Measurements from ENCODE around the gene TMEM182. TPM values are rescaled to one million over a fixed set of nuclear protein-coding genes. Genes with fewer than 3 reads are reported as not detected.

The TMEM182 gene
- total RNA-seq, 1 donor = 2.7 TPM

GRCh38 chr2:102753563-102754159 is 8.2 kb upstream of the TMEM182 start:
- Histone ChIP-seq H3K27me3 (ENCODE audit: insufficient read depth, low read length) (no peaks in the 10 kb centered on the region), H3K9me3 (ENCODE audit: low read depth, low read length) (no peaks in the 10 kb centered on the region), H3K4me1 (ENCODE audit: insufficient read depth, low read length) (no peaks in the 10 kb centered on the region), H3K4me3 (ENCODE audit: low read length) (no peak overlapping the region)

DNA sequence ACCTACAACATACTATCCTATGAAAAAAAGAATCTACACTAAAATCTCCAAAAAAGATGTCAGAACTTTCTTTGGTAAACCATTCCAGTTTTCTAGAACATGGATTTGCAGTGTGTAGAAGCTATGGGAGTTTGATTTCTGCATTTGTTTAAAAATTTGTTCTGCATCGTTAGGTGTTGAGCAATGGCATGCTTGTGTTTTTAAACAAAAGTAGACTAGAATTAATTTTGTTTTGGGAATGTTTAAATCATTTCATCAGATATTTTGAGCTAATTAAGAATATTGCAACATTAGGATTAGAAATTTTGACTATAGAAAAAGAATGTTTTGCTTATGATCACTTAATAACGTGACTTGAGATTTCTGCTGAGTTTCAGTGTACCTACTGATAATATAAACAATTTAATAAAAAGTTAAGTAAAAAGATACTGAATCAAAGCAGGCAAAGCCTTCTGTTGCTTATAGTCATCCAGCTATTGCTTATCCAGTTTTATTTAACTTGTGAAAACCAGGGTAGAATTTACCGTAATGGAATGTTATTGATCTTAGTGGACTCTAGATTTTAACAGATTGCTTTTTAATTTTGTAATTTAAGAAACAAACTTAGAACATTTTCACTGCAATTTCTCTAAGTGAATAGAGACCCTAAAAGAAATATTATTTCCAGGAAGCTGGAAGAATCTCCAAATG is 7.2 kb upstream of the TMEM182 start:
- Histone ChIP-seq H3K4me3 (ENCODE audit: low read length) (no peak overlapping the region), H3K4me1 (ENCODE audit: insufficient read depth, low read length) (no peaks in the 10 kb centered on the region), H3K9me3 (ENCODE audit: low read depth, low read length) (no peaks in the 10 kb centered on the region), H3K27me3 (ENCODE audit: insufficient read depth, low read length) (no peaks in the 10 kb centered on the region)

- Histone ChIP-seq H3K27me3 (ENCODE audit: insufficient read depth, low read length) (no peaks in the 10 kb centered on the region), H3K9me3 (ENCODE audit: low read depth, low read length) (no peaks in the 10 kb centered on the region), H3K4me3 (ENCODE audit: low read length) (no peak overlapping the region), H3K4me1 (ENCODE audit: insufficient read depth, low read length) (no peaks in the 10 kb centered on the region)
These were observed 6.5 kb upstream of the TMEM182 start for GRCh38 chr2:102755284-102755683.

DNA sequence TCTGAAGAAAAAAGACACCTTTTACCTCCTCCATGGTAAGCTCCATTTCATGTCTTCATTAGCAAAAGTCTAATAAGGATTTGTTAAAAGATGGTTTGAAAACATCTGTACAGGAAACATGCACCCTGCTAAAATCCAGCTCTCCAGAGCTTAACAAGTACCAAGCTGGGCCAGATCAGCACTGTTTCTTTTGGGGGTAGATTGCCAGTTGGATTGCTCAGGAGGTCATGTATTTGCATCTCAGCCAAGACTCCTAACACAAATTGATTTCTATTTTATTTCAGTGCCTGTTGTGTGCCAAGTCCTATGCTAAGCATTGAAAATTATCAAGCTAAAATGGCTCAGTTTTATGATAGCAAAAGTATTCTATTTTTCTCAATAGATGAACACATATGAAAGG is 3.4 kb upstream of the TMEM182 start:
- H3K27me3 ChIP-seq (ENCODE audit: insufficient read depth, low read length) = no peaks in the 10 kb centered on the region
- no peaks in the 10 kb centered on the region for H3K9me3 ChIP-seq (ENCODE audit: low read depth, low read length)
- H3K4me3 ChIP-seq (ENCODE audit: low read length) = no peak overlapping the region
- H3K4me1 ChIP-seq (ENCODE audit: insufficient read depth, low read length) = no peaks in the 10 kb centered on the region

DNA sequence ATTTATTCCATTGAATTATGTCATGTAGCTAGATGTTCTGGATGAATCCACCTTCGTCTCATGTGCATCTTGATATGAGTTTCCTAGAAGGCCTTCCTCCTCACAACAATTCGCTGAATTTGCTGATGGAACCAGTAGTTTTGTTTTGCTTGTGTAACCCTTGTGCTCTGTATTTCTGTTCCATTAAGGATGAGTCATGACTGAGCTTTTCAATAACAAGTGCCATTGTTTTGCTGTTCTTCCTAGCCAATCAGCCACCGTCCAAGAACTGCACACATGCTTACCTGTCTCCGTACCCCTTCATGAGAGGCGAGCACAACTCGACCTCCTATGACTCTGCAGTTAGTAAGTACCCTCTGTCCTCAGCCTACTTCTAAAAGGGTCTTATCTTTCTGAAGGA is 2.3 kb downstream of the TMEM182 start:
- Histone ChIP-seq H3K27me3 (ENCODE audit: insufficient read depth, low read length) (no peaks in the 10 kb centered on the region), H3K4me1 (ENCODE audit: insufficient read depth, low read length) (no peaks in the 10 kb centered on the region), H3K9me3 (ENCODE audit: low read depth, low read length) (no peaks in the 10 kb centered on the region), H3K4me3 (ENCODE audit: low read length) (no peak overlapping the region)

DNA sequence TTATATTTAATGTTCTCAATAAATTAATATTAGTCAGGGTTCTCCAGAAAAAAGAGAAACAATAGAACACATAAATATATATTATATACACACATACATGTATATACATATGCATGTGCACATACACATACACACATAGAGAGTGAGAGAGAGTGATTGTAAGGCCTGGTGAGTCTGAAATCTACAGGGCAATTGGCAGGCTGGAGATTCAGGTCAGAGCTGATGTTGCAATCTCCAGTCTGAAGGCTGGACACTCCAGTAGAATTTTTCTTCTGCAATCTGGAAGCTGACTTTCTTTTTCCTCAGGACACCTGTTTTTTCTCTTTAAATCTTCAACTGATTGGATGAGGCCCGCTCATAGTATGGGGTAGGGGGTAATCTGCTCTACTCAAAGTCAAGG is 3.2 kb downstream of the TMEM182 start:
- Histone ChIP-seq H3K27me3 (ENCODE audit: insufficient read depth, low read length) (no peaks in the 10 kb centered on the region), H3K4me3 (ENCODE audit: low read length) (no peak overlapping the region), H3K9me3 (ENCODE audit: low read depth, low read length) (no peaks in the 10 kb centered on the region), H3K4me1 (ENCODE audit: insufficient read depth, low read length) (no peaks in the 10 kb centered on the region)

GRCh38 chr2:102768253-102768652 is 6.4 kb downstream of the TMEM182 start:
- Histone ChIP-seq H3K4me1 (ENCODE audit: insufficient read depth, low read length) (no peaks in the 10 kb centered on the region), H3K4me3 (ENCODE audit: low read length) (no peak overlapping the region), H3K27me3 (ENCODE audit: insufficient read depth, low read length) (no peaks in the 10 kb centered on the region), H3K9me3 (ENCODE audit: low read depth, low read length) (no peaks in the 10 kb centered on the region)

- Histone ChIP-seq H3K9me3 (ENCODE audit: low read depth, low read length) (no peaks in the 10 kb centered on the region), H3K27me3 (ENCODE audit: insufficient read depth, low read length) (no peaks in the 10 kb centered on the region), H3K4me1 (ENCODE audit: insufficient read depth, low read length) (no peaks in the 10 kb centered on the region), H3K4me3 (ENCODE audit: low read length) (no peak overlapping the region)
These were observed 7.1 kb downstream of the TMEM182 start for GRCh38 chr2:102768892-102769291.

DNA sequence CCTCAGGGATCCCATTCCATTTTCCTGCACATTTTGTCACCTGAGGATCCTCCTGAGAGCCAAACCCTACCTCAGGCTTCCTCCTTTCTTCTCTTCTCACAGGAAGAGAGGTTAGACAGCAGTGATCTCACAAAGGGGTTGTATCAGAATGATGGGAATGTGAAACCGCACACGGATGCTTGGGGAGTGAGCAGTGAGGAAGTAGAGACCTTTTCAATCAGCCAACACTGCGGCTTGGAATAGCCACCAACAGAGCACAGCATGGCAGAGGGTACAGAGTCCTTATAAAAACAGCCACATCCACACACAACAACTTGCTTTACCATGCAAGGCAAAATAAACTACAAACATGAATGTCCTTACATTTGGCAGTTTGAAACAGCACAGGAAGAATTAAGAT is 8.7 kb downstream of the TMEM182 start:
- no peaks in the 10 kb centered on the region for H3K4me1 ChIP-seq (ENCODE audit: insufficient read depth, low read length)
- H3K9me3 ChIP-seq (ENCODE audit: low read depth, low read length) = no peaks in the 10 kb centered on the region
- H3K27me3 ChIP-seq (ENCODE audit: insufficient read depth, low read length) = no peaks in the 10 kb centered on the region
- no peak overlapping the region for H3K4me3 ChIP-seq (ENCODE audit: low read length)

DNA sequence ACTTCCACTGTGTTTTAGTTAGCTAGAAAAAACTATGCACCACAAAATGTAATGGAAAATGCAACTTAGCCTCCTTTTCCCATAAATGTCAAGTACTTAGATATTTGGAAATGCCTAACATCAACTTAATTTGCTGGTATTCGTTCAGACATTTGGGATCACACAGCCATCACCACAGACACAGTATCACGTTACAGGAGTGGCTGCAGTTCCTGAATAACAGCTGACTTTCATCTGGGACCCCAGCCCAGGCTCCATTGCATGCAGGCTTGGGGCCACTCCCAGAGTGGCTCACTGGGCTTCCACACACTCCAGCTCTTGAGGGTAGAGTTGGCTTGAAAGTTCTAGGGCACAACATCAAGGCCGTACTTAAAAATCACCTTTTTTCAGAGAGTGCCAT is 9.3 kb downstream of the TMEM182 start:
- no peak overlapping the region for H3K4me3 ChIP-seq (ENCODE audit: low read length)
- no peaks in the 10 kb centered on the region for H3K27me3 ChIP-seq (ENCODE audit: insufficient read depth, low read length)
- H3K9me3 ChIP-seq (ENCODE audit: low read depth, low read length) = no peaks in the 10 kb centered on the region
- no peaks in the 10 kb centered on the region for H3K4me1 ChIP-seq (ENCODE audit: insufficient read depth, low read length)

DNA sequence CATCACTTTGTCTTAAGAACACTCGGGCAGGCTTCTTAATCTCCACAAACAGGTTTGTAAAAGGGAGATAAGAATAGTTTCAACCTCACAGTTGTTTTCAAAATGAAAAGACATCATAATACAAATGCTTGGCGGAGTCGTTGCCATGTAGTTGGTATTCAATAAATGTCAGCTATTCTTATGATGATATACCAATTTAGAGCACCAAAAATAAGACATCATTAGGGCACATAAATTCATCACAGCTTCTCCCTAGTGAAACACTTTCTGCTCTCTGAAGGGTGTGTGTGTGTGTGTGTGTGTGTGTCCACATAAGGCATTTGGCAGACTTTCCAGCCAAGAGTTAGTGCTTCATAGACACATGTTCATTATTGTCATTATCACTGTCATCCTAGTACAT is 10.8 kb downstream of the TMEM182 start:
- no peaks in the 10 kb centered on the region for H3K27me3 ChIP-seq (ENCODE audit: insufficient read depth, low read length)
- no peaks in the 10 kb centered on the region for H3K9me3 ChIP-seq (ENCODE audit: low read depth, low read length)
- H3K4me3 ChIP-seq (ENCODE audit: low read length) = no peak overlapping the region
- H3K4me1 ChIP-seq (ENCODE audit: insufficient read depth, low read length) = no peaks in the 10 kb centered on the region

DNA sequence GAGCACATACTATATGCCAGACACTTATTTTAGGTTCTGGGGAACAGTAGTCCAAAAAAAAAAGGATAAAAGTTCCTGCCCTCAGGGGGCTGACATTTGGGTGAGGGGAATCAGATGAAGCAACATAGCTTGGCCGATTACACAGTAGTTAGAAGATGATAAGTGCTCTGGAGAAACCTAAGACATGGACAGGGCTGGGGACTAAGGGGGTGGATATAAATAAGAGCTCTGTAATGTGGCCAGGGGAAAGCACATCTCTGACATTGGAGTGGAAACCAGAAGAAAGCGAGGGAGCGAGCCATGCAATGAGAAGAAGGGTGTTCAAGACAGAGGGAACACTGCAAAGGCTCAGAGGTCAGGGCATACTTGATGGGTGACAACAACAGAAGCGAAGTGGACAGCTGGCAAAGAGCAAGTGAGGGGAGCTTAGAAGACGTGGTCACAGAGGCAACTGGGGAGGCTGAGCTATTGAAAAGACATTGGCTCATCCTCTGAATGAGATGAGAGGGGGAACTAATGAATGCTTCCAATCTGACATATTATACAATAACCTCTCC is 11.4 kb downstream of the TMEM182 start:
- no peaks in the 10 kb centered on the region for H3K4me1 ChIP-seq (ENCODE audit: insufficient read depth, low read length)
- H3K4me3 ChIP-seq (ENCODE audit: low read length) = no peak overlapping the region
- H3K9me3 ChIP-seq (ENCODE audit: low read depth, low read length) = no peaks in the 10 kb centered on the region
- no peaks in the 10 kb centered on the region for H3K27me3 ChIP-seq (ENCODE audit: insufficient read depth, low read length)

- Histone ChIP-seq H3K27me3 (ENCODE audit: insufficient read depth, low read length) (no peaks in the 10 kb centered on the region), H3K4me3 (ENCODE audit: low read length) (no peak overlapping the region), H3K4me1 (ENCODE audit: insufficient read depth, low read length) (no peaks in the 10 kb centered on the region), H3K9me3 (ENCODE audit: low read depth, low read length) (no peaks in the 10 kb centered on the region)
These were observed 16.4 kb downstream of the TMEM182 start for GRCh38 chr2:102778260-102778659.

- H3K4me1 ChIP-seq (ENCODE audit: insufficient read depth, low read length) = no peaks in the 10 kb centered on the region
- H3K4me3 ChIP-seq (ENCODE audit: low read length) = no peak overlapping the region
- H3K9me3 ChIP-seq (ENCODE audit: low read depth, low read length) = no peaks in the 10 kb centered on the region
- H3K27me3 ChIP-seq (ENCODE audit: insufficient read depth, low read length) = no peaks in the 10 kb centered on the region
These were observed 18.6 kb downstream of the TMEM182 start for GRCh38 chr2:102780467-102780866.

DNA sequence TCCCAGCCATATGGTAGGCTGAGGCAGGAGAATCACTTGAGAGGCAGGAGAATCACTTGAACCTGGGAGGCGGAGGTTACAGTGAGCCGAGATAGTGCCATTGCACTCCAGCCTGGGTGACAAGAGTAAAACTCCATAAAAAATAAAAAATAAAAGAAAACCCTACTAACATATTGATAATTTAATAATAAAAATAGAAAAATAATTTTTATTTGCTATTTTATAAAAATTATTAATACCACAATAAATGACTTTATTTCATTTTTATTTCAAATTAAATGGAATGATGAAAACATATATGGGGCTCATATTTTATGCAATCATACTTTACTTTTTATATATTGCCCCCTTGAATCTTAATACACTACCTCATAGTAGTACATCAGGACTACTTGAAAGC is 20.4 kb downstream of the TMEM182 start:
- no peaks in the 10 kb centered on the region for H3K4me1 ChIP-seq (ENCODE audit: insufficient read depth, low read length)
- H3K9me3 ChIP-seq (ENCODE audit: low read depth, low read length) = no peaks in the 10 kb centered on the region
- no peaks in the 10 kb centered on the region for H3K27me3 ChIP-seq (ENCODE audit: insufficient read depth, low read length)
- H3K4me3 ChIP-seq (ENCODE audit: low read length) = no peak overlapping the region

- no peaks in the 10 kb centered on the region for H3K4me1 ChIP-seq (ENCODE audit: insufficient read depth, low read length)
- H3K4me3 ChIP-seq (ENCODE audit: low read length) = no peak overlapping the region
- H3K27me3 ChIP-seq (ENCODE audit: insufficient read depth, low read length) = no peaks in the 10 kb centered on the region
These were observed 21.1 kb downstream of the TMEM182 start for GRCh38 chr2:102782933-102783332.

More at GRCh38 chr2:102782933-102783332, 21.1 kb downstream of the TMEM182 start:
- no peaks in the 10 kb centered on the region for H3K9me3 ChIP-seq (ENCODE audit: low read depth, low read length)

Data from mononuclear cell (primary cell).